ENCODE measurements around the gene CABYR.

CABYR gene

GRCh38 chr18:24138789-24139616, at the start of gene CABYR:
Gene CABYR (plus strand): TSS chr18:24139062. CDS start chr18:24143115, 4,053 bp downstream.
- DNase-seq (ENCODE audit: low spot score): peak; percentile 94

DNA sequence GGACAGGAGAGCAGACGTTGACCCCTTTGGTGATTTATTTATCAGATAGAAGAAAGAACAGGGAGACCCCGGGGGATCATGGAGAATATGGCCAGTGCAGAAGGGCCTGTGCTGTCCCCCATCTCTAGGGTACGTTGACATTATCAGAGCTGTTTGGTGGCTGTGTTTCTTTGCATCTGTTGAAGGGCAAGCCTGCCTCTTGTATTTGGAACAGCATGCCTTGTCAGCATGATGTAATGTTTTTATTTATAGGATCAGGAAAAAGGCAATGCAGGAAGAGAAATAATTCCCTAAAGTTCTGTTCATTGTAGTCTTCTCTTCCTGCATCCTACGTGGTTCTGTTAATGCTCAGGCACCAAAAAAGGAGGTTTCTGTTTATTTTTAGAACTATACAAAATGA, 49.8 kb upstream of the CABYR start:
- DNase-seq (ENCODE audit: low spot score): no peak

- DNase-seq (ENCODE audit: low spot score): no peak
Measured at GRCh38 chr18:24089515-24090337, 49.1 kb upstream of the CABYR start.

- DNase-seq (ENCODE audit: low spot score): no peak
Measured at GRCh38 chr18:24090876-24091275, 48.0 kb upstream of the CABYR start.

- no peak for DNase-seq (ENCODE audit: low spot score)
Measured at GRCh38 chr18:24094561-24094960, 44.3 kb upstream of the CABYR start.

DNA sequence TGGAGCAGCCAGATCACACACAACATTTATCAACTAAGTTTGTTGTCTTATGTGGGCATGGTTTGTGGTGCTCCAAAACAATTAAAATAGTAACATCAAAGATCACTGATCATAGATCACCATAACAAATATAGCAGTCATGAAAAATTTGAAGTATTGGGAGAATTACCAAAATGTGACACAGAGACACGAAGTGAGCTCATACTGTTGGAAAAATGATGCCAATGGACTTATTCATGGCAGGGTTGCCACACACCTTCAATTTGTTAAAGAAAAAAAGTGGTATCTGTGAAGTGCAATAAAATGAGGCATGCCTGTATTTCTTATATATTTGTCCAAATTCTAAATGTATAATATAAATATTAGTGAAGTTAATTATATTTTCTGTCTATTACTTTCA, 42.9 kb upstream of the CABYR start:
- DNase-seq (ENCODE audit: low spot score): no peak

GRCh38 chr18:24103320-24104021, 35.4 kb upstream of the CABYR start:
- no peak for DNase-seq (ENCODE audit: low spot score)

DNA sequence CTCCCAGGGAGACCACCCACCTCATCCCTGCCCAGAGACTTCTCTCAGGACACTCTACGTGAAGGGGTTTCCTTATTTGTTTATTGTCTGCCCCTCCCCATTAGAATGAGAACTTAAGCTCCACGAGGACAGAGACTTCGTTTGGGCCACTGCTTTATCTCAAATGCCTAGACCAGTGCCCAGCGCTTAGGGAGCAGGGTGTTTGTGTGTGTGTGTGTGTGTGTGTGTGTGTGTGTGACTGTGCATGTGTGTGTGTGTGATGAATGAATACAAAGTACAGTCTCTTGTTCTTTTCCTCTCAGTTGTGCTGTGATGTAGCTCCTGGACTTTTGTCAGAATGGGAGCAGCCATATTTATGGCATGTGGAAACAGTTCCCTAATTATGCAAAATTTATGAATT, 34.4 kb upstream of the CABYR start:
- no peak for DNase-seq (ENCODE audit: low spot score)

DNA sequence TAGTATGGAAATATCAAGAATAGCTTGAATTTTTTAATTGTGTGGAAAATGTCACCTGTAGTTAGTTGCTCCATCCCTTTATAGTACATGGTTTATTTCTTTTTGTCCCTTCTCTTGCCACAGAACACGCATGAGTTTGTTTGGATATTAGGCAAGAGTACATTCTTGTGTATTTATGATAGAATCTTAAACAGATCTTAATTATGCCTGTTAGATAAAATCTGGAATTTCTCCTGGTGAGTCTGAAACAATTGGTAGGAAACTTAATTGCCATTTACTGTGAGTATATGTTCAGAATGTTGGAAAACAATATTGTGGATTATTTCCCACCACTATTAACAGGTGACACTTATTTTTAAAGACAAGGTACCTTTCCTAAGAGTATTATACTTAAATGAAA, 30.2 kb upstream of the CABYR start:
- no peak for DNase-seq (ENCODE audit: low spot score)

- DNase-seq (ENCODE audit: low spot score): no peak
Measured at GRCh38 chr18:24111936-24112335, 26.9 kb upstream of the CABYR start.

DNA sequence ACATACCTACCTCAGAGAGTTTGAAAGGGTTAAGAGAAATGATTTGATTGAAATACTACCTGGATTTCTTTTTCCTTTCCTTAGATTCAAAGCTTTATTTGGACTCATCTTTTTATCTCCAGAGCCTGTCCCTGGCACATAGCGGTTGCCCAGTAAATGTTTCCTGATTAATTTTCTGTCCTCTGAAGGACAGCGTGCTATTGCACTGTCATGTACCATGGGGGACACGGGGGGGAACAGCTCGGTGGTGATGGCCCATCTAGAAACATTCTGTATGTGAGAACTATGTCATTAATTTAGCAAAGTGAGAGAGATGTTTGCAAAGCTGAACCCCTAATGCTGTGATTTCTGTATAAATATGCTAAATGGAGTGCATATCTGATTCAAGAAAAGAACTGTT, 26.4 kb upstream of the CABYR start:
- no peak for DNase-seq (ENCODE audit: low spot score)

DNA sequence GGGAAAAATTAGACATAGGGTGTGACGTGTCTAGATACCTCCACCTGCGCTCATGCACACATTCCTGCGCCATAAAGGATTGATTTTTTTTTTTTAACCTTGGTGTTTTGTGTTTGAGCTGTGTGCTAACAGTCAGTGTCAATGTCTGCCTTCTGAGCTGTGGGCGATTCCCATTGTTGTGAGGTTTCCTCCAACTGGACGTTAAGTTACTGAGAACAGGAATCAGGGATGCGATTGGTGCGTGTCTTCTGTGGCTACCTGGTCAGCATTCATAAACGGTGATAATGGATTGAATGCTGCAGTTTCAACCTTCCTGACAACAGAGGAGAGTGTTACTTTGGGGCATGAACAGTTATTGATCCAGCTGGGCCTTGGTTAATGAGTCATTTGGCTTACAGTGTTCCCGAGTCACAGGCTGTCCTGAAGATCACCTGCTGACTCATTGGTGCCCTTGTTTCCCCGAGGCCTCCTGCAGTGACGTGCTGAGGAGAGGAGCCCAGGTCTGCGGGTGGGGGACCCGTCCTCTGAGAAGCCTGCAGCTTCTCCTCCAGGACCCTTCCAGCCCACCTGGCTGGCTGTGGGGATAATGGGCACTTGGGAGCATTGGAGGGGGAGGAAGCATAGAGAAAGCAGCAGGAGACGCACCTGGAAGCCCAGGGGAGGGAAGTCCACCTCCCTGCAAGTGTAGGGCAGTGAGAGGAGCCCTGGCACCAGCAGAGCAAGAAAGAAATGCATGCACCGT, 25.8 kb upstream of the CABYR start:
- peak; percentile 28 for DNase-seq (ENCODE audit: low spot score)

- no peak for DNase-seq (ENCODE audit: low spot score)
Measured at GRCh38 chr18:24114924-24115549, 23.8 kb upstream of the CABYR start.

- no peak for DNase-seq (ENCODE audit: low spot score)
Measured at GRCh38 chr18:24115628-24116027, 23.2 kb upstream of the CABYR start.

DNA sequence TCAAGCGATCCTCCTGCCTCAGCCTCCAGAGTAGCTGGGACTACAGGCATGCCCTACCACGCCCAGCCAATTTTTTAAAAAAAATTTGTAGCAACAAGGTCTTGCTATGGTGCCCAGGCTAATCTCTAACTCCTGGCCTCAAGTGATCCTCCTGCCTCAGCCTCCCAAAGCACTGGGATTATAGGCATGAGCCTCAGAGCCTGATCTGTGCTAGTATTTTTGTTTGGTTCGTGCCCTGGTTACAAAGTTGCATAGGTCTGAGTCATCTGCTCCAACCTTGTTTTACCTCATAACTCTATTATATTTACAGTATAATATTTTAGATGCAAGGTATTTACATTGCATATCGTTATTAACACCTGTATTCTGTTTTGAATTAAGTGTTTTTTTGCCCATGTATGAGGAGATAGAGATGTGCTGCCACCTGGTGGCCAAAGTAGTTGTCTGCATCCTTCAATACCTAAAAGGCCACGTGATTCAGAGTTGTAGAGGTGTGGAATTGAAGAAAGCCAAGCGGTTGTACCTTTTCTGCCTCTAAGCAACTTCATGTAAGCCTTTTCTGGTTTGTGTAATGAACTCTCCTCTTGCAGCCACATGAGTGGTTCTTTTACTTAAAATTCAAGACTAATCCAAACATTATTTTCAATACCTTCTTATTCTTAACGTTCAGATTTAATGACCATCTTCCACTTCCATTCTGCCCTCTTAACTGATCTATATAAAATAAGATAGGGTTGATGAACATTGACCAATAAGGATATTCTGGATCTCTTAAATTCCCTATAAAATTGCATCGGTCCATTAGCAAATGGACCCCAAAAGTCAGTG, 19.9 kb upstream of the CABYR start:
- peak; percentile 63 for DNase-seq (ENCODE audit: low spot score)

GRCh38 chr18:24120676-24121075, 18.2 kb upstream of the CABYR start:
- no peak for DNase-seq (ENCODE audit: low spot score)

- DNase-seq (ENCODE audit: low spot score): no peak
Measured at GRCh38 chr18:24121625-24122024, 17.2 kb upstream of the CABYR start.

DNA sequence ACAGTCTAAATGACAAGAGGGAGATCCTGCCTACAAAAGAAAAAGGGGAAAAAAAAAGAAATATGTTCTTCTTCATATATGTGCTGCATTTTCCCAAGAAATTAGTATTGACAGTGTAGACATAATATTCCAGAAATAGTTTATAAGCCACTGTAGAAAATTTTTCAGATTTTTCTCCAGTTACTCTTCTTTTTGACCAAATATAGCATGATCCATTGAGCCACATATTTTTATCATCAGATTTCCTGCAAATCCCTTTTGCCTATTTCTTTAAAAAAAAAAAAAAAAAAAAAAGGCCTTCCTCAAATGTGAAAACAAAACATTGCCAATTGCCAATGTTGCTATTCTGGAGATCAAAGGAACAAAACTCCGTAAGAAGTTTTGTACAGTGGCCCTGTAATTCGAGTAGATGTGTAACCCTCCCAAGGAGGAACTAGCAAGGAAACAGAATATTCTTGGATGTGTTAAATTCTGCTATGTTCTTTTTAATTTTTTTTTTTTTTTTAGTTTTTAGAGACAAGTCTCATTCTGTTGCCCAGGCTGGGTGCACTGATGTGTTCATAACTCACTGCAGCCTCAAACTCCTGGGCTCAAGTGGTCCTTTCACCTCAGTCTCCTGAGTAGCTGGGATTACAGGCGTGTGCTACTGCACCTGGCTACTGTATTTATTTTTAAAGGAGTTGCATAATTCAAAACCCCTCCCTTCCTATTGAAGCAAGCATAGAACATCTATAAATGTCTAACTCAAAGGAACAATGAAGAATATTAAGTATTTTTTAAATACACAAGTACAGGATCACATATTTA, 12.5 kb upstream of the CABYR start:
- DNase-seq (ENCODE audit: low spot score): peak; percentile 48

DNA sequence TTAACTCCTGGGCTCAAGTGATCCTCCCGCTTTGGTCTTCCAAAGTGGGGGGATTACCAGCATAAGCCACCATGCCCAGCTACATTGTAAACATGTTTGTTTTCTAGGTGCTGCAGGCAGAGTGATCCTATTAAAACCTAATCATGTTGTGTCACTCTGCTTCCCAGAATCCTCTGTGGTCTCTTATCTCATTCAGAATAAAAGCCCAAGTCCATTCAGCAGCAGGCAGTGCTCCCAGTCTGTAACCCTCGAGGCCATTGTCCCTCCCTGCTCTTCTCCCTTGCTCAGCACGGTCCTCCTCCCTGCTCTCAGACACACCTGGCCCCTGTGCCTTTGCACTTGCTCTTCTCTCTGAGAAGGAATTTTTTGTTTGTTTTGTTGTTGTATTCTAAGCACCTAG, 11.1 kb upstream of the CABYR start:
- no peak for DNase-seq (ENCODE audit: low spot score)

GRCh38 chr18:24128700-24129099, 10.2 kb upstream of the CABYR start:
- DNase-seq (ENCODE audit: low spot score): no peak
